Measurements from ENCODE around the gene HDAC4. TPM values are rescaled to one million over a fixed set of nuclear protein-coding genes. Genes with fewer than 3 reads are reported as not detected.

Gene HDAC4
- total and polyA plus RNA-seq, 10 of the 15 experiments (the other 5 are each of a cell fraction or from before 2014, with no cell fraction given): 0.22 to 15.7 (median 4.8) TPM

GRCh38 chr2:239181903-239182581 is 218.8 kb downstream of the HDAC4 start:
- H2AFZ ChIP-seq (ENCODE audit: control insufficient read depth, low read depth, low read length): no peak overlapping the region
- in situ Hi-C loops (cut with MboI) (no loop called here), intact Hi-C loops (cut with micrococcal nuclease; ENCODE audit: unreplicated experiment) (no loop called here)
- H3K4me3 ChIP-seq: no peak overlapping the region
- H3K36me3 ChIP-seq (ENCODE audit: control insufficient read depth in 2 of 2, insufficient read depth in 2 of 2, low read length in 1 of 2): peaks cover 0 to 2% of the 10 kb centered on the region in 2 experiments; a peak in 2 of 4 replicates
- WGBS (ENCODE audit: insufficient coverage, insufficient replicate concordance, low lambda C conversion rate, missing lambda C conversion rate): 85% methylated on average over 15 of the region's 15 CpGs
- no peaks in the 10 kb centered on the region for H3K27me3 ChIP-seq (replicated peaks in 1 of 2; ENCODE audit: control insufficient read depth in 2 of 2, insufficient read depth in 2 of 2, low read length in 1 of 2)
- no peaks in the 10 kb centered on the region for H4K20me1 ChIP-seq (ENCODE audit: control insufficient read depth, insufficient read depth)
- no TSS peak for BruUV-seq (replicated peaks)
- H3K4me2 ChIP-seq (ENCODE audit: control insufficient read depth, insufficient read depth): no peak overlapping the region
- H3K9ac ChIP-seq (ENCODE audit: control insufficient read depth, insufficient read depth, low read length): no peak overlapping the region
- RAD21 ChIA-PET (ENCODE audit: unreplicated experiment): no interaction called here
- H3K27ac ChIP-seq (ENCODE audit: control insufficient read depth, insufficient read depth): no peak overlapping the region
- no peak for TF ChIP-seq HSF1 (IDR thresholded peaks at IDR 0.05; ENCODE audit: low read depth, low read length)
- no peak for TF ChIP-seq ZNF592 (IDR thresholded peaks at IDR 0.05)
- no peak for TF ChIP-seq POLR2AphosphoS2 (IDR thresholded peaks at IDR 0.05; ENCODE audit: low read depth, low read length)
- TF ChIP-seq GATAD2B (conservative IDR thresholded peaks at IDR 0.05; ENCODE audit: low read depth): no peak
- no peak for TF ChIP-seq BCL3 (IDR thresholded peaks at IDR 0.05; ENCODE audit: borderline replicate concordance, insufficient read depth, low read depth, low read length, poor library complexity, severe bottlenecking)
- no peak for TF ChIP-seq TCF3 (IDR thresholded peaks at IDR 0.05; ENCODE audit: borderline replicate concordance, insufficient read depth, low read depth, low read length)
- no peak for TF ChIP-seq ELK1 (IDR thresholded peaks at IDR 0.05; ENCODE audit: low read depth, low read length)
- TF ChIP-seq RELA (IDR thresholded peaks at IDR 0.05; ENCODE audit: borderline replicate concordance, partially characterized antibody): no peak
- TF ChIP-seq NFYA (IDR thresholded peaks at IDR 0.05; ENCODE audit: borderline replicate concordance, low read depth, low read length): no peak
- H3K9me3 ChIP-seq (replicated peaks; ENCODE audit: control insufficient read depth, insufficient read depth, low read length): no peaks in the 10 kb centered on the region
- CTCF ChIA-PET: no interaction called here
- no peaks in the 10 kb centered on the region for H3K4me1 ChIP-seq (ENCODE audit: control insufficient read depth, insufficient read depth, low read length)
- ATAC-seq (no peak), FAIRE-seq (no peak), DNase-seq (ENCODE audit: low read depth, low spot score) (no peak)
- no peaks in the 10 kb centered on the region for H3K79me2 ChIP-seq (ENCODE audit: control insufficient read depth, insufficient read depth, low read length)
- SMC1A ChIA-PET (ENCODE audit: uncharacterized antibody, unreplicated experiment): no interaction called here
- POLR2A ChIA-PET: no interaction called here

Measured in GM12878 (cell line).